Activated T-helper 2 cell treated with anti-CD3 and anti-CD28 coated beads, Interferon-gamma antibody, Interleukin-2, Interleukin-4, amounts not matched to agents 10 μg/mL and 5 μg/mL and 100 μg/mL, durations not matched to agents 14 hours and 24 hours and 36 hours (primary cell): ENCODE data around the gene UCK2. TPM values are rescaled to one million over a fixed set of nuclear protein-coding genes. Genes with fewer than 3 reads are reported as not detected.
"Not testable (repeated sequence)": the region's sequence is repeated elsewhere in the genome, so short reads cannot be mapped to it uniquely, and the experiment has no call there.

Experiments used
- DNase-seq: peaks from one replicate; pipeline ENCODE4 v3.0.0; 2021; ENCODE audit warnings: low spot score
- H3K27ac Mint-ChIP-seq: one replicate; pipeline ENCODE4 v1.8.0; 2021; ENCODE audit warnings: mixed read lengths
- H3K27me3 Mint-ChIP-seq: one replicate; pipeline ENCODE4 v1.8.0; 2021; ENCODE audit warnings: low read depth, mixed read lengths
- H3K36me3 Mint-ChIP-seq: one replicate; pipeline ENCODE4 v1.8.0; 2021; ENCODE audit warnings: low read depth, mixed read lengths
- H3K4me1 Mint-ChIP-seq: one replicate; pipeline ENCODE4 v1.8.0; 2021; ENCODE audit warnings: low read depth, mixed read lengths
- H3K4me3 Mint-ChIP-seq: one replicate; pipeline ENCODE4 v1.8.0; 2021; ENCODE audit warnings: low read depth, mild to moderate bottlenecking, moderate library complexity, mixed read lengths
- H3K9me3 Mint-ChIP-seq: one replicate; pipeline ENCODE4 v1.8.0; 2021; ENCODE audit warnings: mixed read lengths
- intact Hi-C: fragments of 100-400 bp; cut with micrococcal nuclease; formaldehyde crosslinking; loops from one replicate; pipeline ENCODE4 v1.15.1; 2023
- total RNA-seq: library from RNA; stranded (reverse); gene quantifications from 2 replicates; pipeline ENCODE4 v1.2.3, GENCODE V29; 2022

Gene UCK2
- total RNA-seq: 94.3 and 100 TPM in 2 replicates

DNA sequence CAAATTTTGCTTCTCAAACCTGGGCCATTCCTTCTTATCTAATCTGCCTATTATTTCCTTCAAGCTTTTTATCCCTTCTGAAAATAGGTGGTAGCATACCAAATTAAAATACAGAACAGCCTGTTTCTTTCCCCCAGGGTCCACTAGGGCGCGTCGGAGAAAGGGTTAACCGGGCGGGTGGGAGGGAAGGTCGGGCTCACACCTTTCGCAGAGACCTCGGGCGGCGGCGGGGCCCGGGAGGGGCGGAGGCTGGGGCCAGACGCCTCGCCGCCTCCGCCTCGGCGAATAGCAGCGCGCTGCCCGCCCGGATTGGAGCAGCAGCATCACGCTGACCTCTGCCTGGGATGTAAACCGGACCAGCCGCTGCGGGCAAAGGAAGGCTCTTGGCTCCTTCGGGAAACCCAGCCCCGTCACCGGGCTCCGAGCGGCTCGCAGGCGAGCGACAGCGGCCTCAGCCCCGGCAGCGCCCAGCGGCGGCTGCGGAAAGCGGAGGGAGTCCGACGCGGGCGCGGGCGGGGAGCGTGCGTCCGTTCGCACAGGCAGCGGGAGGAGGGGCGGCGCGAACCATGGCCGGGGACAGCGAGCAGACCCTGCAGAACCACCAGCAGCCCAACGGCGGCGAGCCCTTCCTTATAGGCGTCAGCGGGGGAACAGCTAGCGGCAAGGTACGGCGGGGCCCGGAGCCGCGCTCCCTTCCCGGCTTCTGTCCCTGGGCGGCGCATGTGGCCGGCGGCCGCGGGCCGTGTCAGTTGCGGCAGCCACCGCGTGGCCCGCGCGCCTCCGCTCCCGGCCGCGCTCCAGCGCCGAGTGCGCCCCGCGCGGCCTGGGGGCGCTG lies at the start of gene UCK2:
Gene UCK2 (plus strand): TSS at position 347 of the 835 bp plus-strand sequence. CDS start 220 bp downstream, at position 567.
- DNase-seq: peak; percentile 59
- H3K36me3 Mint-ChIP-seq: peaks cover 28% of the 10 kb centered on the region
- peak within 1 kb of the TSS; percentile 81 for H3K27ac Mint-ChIP-seq
- H3K4me3 Mint-ChIP-seq: peak within 1 kb of the TSS; percentile 89
- peaks cover 8% of the 10 kb centered on the region for H3K27me3 Mint-ChIP-seq
- no peaks in the 10 kb centered on the region for H3K9me3 Mint-ChIP-seq
- H3K4me1 Mint-ChIP-seq: peaks cover 25% of the 10 kb centered on the region
- intact Hi-C loops: loop anchor here (1.0 to 5.0 kb wide), 7 partner anchors 23 to 230 kb away; partner anchors contain the start of genes ALDH9A1 and TMCO1

DNA sequence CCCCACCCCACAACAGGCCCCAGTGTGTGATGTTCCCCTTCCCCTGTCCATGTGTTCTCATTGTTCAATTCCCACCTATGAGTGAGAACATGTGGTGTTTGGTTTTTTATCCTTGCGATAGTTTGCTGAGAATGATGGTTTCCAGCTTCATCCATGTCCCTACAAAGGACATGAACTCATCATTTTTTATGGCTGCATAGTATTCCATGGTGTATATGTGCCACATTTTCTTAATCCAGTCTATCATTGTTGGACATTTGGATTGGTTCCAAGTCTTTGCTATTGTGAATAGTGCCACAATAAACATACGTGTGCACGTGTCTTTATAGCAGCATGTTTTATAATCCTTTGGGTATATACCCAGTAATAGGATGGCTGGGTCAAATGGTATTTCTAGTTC lies 49.2 kb upstream of the UCK2 start:
- H3K27me3 Mint-ChIP-seq: peaks cover 12% of the 10 kb centered on the region
- DNase-seq, H3K27ac Mint-ChIP-seq, H3K4me3 Mint-ChIP-seq, intact Hi-C loops, H3K9me3 Mint-ChIP-seq, H3K36me3 Mint-ChIP-seq, H3K4me1 Mint-ChIP-seq: not testable (repeated sequence)

DNA sequence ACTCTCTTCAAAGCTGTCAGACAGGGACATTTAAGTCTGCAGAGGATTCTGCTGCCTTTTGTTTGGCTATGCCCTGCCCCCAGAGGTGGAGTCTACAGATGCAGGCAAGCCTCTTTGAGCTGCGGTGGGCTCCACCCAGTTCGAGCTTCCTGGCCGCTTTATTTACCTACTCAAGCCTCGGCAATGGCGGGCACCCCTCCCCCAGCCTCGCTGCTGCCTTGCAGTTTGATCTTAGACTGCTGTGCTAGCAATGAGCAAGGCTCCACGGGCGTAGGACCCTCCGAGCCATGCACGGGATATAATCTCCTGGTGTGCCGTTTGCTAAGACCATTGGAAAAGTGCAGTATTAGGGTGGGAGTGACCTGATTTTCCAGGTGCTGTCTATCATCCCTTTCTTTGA lies 43.9 kb upstream of the UCK2 start:
- intact Hi-C loops, H3K36me3 Mint-ChIP-seq, H3K9me3 Mint-ChIP-seq, H3K27ac Mint-ChIP-seq, DNase-seq, H3K4me3 Mint-ChIP-seq, H3K4me1 Mint-ChIP-seq: not testable (repeated sequence)
- peaks cover 16% of the 10 kb centered on the region for H3K27me3 Mint-ChIP-seq

DNA sequence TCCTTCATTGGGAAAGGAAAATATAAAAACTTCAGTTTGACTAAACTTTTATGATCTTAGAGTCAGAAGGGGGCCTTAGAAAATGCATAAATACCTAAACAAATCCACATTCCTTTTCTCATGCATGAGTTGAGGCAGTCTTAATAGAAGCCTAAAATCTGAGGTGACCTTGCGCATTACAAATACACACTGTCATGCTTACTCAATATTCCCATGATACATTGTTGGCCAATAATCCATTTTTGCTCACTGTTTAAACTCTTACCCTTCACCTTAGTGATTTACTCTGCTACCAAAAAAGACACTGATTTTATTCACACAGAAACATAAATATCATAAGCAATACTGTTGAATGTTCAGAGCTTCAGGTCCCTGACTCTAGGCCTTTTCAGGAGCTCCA lies 39.7 kb upstream of the UCK2 start:
- no peaks in the 10 kb centered on the region for H3K36me3 Mint-ChIP-seq

DNA sequence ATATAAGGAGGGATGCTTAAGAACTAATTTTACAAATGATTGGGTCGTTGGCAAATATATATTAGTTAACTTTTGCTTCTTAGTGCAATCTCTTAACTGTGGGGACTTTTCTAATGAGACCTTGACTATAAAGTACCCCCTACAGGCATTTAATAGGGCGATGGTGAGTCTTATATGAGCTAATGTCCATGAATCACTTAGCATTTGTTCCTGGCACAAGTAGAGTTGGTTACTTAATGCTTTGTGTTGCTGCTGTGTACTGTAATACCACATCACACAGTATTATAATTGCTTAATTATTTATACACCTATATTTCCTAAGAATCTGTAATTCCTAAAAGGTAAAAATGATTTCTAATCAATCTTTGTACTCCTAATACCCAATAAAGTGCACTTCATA lies 33.5 kb upstream of the UCK2 start:
- no peak overlapping the region for H3K27ac Mint-ChIP-seq
- no peak for DNase-seq
- peaks cover 29% of the 10 kb centered on the region for H3K27me3 Mint-ChIP-seq
- H3K4me3 Mint-ChIP-seq: no peak overlapping the region
- no peaks in the 10 kb centered on the region for H3K36me3 Mint-ChIP-seq
- H3K9me3 Mint-ChIP-seq: peaks cover under 1% of the 10 kb centered on the region
- intact Hi-C loops: no loop called here
- no peaks in the 10 kb centered on the region for H3K4me1 Mint-ChIP-seq

More for the DNA sequence above, 39.7 kb upstream of the UCK2 start:
- Mint-ChIP-seq H3K9me3 (no peaks in the 10 kb centered on the region), H3K4me1 (no peaks in the 10 kb centered on the region), H3K27ac (no peak overlapping the region), H3K27me3 (peaks cover 25% of the 10 kb centered on the region), H3K4me3 (no peak overlapping the region)
- intact Hi-C loops: no loop called here
- no peak for DNase-seq

DNA sequence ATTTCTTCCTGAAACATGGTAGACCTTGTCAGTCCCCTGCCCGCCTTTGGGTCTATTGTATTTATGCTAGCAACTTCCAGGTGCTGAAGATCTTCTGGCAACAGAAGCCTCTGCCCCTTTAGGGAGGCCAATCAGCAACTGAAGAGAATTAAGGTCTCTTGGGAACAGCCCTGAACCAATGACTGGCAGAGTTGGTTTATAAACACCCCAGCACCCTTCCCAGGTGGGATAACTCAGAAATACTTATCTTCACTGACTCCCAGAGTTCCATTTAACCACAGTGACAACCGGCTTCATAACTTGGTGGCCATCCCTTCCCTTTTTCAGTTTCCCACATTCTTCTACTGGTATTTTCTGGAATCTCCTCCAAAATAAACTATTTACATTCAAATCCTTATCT lies 31.5 kb upstream of the UCK2 start:
- Mint-ChIP-seq H3K4me1 (no peaks in the 10 kb centered on the region), H3K36me3 (no peaks in the 10 kb centered on the region), H3K27me3 (peaks cover 34% of the 10 kb centered on the region), H3K4me3 (no peak overlapping the region), H3K9me3 (peaks cover 13% of the 10 kb centered on the region), H3K27ac (no peak overlapping the region)
- intact Hi-C loops: no loop called here
- no peak for DNase-seq

DNA sequence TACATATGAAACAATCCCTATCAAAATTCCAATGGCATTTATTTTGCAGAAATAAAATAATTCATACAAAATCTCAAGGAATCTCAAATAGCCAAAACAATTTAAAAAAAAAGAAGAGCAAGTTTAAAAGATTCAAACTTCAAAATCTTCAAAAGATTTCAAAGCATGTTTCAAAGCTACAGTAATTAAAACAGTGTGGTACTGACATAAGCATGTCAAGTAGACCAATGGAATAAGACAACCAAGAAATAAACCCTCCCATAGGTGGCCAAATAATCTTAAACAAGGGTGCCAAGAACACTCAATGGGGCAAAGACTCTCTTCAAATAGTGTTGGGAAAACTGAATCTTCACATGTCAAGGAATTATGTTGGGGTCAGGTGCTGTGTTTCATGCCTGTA lies 28.0 kb upstream of the UCK2 start:
- peaks cover 13% of the 10 kb centered on the region for H3K9me3 Mint-ChIP-seq
- no peak overlapping the region for H3K27ac Mint-ChIP-seq
- no peaks in the 10 kb centered on the region for H3K36me3 Mint-ChIP-seq
- intact Hi-C loops: no loop called here
- H3K27me3 Mint-ChIP-seq: peaks cover 20% of the 10 kb centered on the region
- no peak for DNase-seq
- no peak overlapping the region for H3K4me3 Mint-ChIP-seq
- H3K4me1 Mint-ChIP-seq: no peaks in the 10 kb centered on the region

DNA sequence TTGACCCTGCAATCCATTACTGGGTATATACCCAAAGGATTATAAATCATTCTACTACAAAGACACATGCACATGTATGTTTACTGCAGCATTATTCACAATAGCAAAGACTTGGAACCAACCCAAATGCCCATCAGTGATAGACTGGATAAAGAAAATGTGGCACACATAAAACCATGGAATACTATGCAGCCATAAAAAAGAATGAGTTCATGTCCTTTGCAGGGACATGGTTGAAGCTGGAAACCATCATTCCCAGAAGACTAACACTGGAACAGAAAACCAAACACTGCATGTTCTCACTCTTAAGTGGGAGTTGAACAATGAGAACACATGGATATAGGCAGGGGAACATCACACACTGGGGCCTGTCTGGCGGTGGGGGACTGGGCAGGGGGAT lies 22.9 kb upstream of the UCK2 start:
- H3K36me3 Mint-ChIP-seq, intact Hi-C loops, H3K9me3 Mint-ChIP-seq, H3K4me1 Mint-ChIP-seq, DNase-seq, H3K4me3 Mint-ChIP-seq, H3K27ac Mint-ChIP-seq: not testable (repeated sequence)
- peaks cover 27% of the 10 kb centered on the region for H3K27me3 Mint-ChIP-seq

DNA sequence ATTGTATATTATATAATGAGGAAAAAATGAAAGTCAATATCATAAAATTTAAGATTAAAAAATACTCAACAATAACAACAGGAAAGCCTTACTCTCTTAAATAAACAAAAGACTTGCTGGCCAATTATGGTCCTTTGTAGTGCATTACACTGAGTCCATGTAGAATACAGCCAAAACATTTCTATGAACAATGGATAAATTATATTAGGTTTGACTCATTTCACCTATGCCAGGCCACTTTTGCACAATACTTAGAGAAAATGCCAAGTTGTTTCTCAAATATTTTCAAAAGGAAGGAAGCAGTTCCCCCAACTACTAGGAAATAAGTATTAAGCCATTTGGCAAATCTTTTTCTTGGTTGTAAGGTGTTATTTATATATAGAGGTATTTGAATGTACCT lies 19.8 kb upstream of the UCK2 start:
- intact Hi-C loops: no loop called here
- H3K4me1 Mint-ChIP-seq: no peaks in the 10 kb centered on the region
- no peak overlapping the region for H3K4me3 Mint-ChIP-seq
- no peaks in the 10 kb centered on the region for H3K36me3 Mint-ChIP-seq
- H3K9me3 Mint-ChIP-seq: no peaks in the 10 kb centered on the region
- no peak overlapping the region for H3K27ac Mint-ChIP-seq
- H3K27me3 Mint-ChIP-seq: peaks cover 31% of the 10 kb centered on the region
- DNase-seq: no peak

DNA sequence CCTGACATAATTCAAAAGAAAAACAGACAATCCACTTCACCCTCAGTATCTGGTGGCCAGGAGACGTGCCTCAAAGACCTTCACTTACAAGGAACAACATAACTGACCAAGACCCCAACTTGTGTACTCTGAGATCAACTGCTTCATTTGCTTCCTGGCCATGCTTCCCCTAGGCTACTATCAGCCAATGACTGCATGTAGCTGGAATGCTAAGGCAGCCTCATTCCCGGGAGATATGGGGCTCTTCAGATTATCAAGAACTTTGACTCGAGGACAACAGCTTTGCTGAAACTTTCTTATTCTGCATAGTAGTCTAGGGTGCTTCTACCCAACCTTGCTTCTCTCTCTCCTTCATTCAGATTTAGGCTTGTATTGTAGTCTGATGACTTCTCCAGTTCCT lies 11.7 kb upstream of the UCK2 start:
- Mint-ChIP-seq H3K36me3 (no peaks in the 10 kb centered on the region), H3K4me1 (no peaks in the 10 kb centered on the region), H3K27ac (no peak overlapping the region), H3K4me3 (no peak overlapping the region), H3K27me3 (peaks cover 21% of the 10 kb centered on the region), H3K9me3 (no peaks in the 10 kb centered on the region)
- intact Hi-C loops: no loop called here
- DNase-seq: no peak

DNA sequence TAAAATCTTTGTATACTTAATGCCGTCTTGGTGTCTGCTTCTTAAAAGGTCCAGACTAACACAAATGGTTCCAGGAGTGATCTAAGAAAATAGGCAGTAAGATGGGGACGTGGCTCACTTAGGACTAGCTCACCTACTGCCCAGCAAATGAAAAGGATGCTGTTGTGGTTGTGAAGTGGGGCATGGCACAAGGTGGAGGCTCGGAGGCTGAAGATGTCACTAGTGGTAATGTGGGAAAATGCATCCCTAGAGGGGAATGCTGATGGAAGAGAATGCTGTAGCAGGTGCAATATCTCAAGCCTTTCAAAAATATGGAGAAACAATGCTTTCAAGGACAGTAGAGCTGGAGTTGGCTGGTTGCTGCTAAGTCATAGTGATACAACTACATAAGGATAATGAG lies 11.3 kb upstream of the UCK2 start:
- no peaks in the 10 kb centered on the region for H3K9me3 Mint-ChIP-seq
- H3K27me3 Mint-ChIP-seq: peaks cover 22% of the 10 kb centered on the region
- H3K27ac Mint-ChIP-seq: no peak overlapping the region
- no peaks in the 10 kb centered on the region for H3K36me3 Mint-ChIP-seq
- no peak overlapping the region for H3K4me3 Mint-ChIP-seq
- H3K4me1 Mint-ChIP-seq: no peaks in the 10 kb centered on the region
- intact Hi-C loops: no loop called here
- DNase-seq: no peak

DNA sequence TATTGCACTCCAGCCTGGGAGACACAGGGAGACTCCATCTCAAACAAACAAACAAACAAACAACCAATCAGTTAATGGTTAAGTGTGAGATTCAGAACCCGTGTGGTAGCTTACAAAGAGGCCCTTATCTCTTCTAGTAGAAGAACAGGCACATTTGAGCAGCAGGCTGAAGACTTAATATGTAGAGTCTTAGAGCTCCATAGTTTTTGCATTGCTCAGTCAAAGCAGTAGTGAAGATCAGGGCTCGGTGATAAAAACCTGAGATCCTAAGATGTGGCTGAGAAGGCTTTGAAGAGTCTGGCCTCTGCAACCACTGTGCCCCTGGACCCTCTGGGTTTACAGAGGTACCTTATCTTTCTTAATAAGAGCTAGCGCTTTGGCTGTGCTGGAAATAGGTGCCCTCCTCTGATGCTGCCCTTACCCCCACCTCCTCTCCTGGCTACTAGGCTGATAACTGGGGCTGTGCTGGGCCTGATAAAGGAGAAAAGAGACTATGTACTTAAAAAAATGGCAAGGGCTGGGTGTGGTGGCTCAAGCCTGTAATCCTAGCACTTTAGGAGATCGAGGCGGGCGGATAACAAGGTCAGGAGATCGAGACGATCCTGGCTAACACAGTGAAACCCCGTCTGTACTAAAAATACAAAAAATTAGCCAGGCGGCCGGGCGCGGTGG lies 10.5 kb upstream of the UCK2 start:
- Mint-ChIP-seq H3K9me3 (no peaks in the 10 kb centered on the region), H3K27ac (no peak overlapping the region), H3K4me1 (no peaks in the 10 kb centered on the region), H3K27me3 (peaks cover 21% of the 10 kb centered on the region), H3K4me3 (no peak overlapping the region), H3K36me3 (no peaks in the 10 kb centered on the region)
- intact Hi-C loops: no loop called here
- DNase-seq: no peak

DNA sequence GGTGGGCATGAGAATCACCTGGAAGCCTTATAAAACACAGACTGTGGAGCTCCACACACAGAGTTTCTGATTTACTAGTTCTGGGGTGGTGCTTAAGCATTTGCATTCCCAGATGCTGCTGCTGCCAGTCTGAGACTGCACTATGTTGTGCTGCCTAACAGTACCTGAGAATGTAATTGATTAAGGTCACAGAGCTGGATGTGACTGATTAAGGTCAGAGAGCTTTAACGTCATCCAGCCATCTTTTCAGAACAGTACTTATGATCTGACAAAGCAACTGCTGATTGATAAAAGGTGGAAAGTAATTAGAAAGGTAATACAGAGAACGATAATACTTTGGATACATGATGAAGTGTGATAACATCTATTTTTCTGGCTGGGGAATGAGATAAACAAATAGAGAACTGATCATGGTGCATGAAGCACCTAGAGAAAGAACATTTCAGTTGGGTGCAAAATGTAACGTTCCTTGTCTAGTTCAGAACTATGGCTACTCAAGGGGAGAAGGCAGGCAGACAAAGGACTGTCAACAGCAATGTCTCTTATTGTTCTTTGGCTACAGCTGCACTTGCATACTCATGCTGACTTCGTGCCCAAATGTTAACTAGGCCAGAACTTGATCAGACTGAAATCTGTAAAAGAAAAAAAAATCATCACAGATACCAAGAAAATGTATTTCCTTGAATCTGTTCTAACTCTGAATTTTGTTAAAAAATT lies 3.7 kb upstream of the UCK2 start:
- H3K36me3 Mint-ChIP-seq: peaks cover 1% of the 10 kb centered on the region
- intact Hi-C loops: no loop called here
- H3K4me3 Mint-ChIP-seq: no peak overlapping the region
- peaks cover 7% of the 10 kb centered on the region for H3K4me1 Mint-ChIP-seq
- no peak overlapping the region for H3K27ac Mint-ChIP-seq
- peaks cover 14% of the 10 kb centered on the region for H3K27me3 Mint-ChIP-seq
- DNase-seq: no peak
- no peaks in the 10 kb centered on the region for H3K9me3 Mint-ChIP-seq
